Neural cell (in vitro differentiated cells): ENCODE measurements around the gene MRGPRE.

ENCODE experiments used
- CTCF ChIP-seq: fragments of 450-650 bp; IDR thresholded peaks from 2 replicates; pipeline ENCODE4 v1.5.1; 2014; ENCODE audit warnings: antibody characterized with exemption, mild to moderate bottlenecking, moderate library complexity; ENCODE audit not compliant: poor library complexity, severe bottlenecking
- MXI1 ChIP-seq: fragments of 450-650 bp; conservative IDR thresholded peaks from 2 replicates; pipeline ENCODE4 v1.6.1; 2014; ENCODE audit warnings: antibody characterized with exemption, mild to moderate bottlenecking; ENCODE audit not compliant: poor library complexity, severe bottlenecking

- no peak for TF ChIP-seq CTCF
- TF ChIP-seq MXI1: no peak
Measured at GRCh38 chr11:3200388-3201111, 31.7 kb downstream of the MRGPRE start.
